Measurements from ENCODE around the gene NDUFAF2.
"Not testable (repeated sequence)": the region's sequence is repeated elsewhere in the genome, so short reads cannot be mapped to it uniquely, and the experiment has no call there.

NDUFAF2 gene

GRCh38 chr5:61030163-61030482 lies 85.1 kb downstream of the NDUFAF2 start:
- Histone ChIP-seq H3K9me3 (ENCODE audit: low read length) (no peaks in the 10 kb centered on the region), H3K27me3 (ENCODE audit: insufficient read depth, low read length) (no peaks in the 10 kb centered on the region), H3K36me3 (ENCODE audit: insufficient read depth, low read length) (no peaks in the 10 kb centered on the region), H2AFZ (ENCODE audit: low read depth, low read length) (no peak overlapping the region), H3K4me3 (ENCODE audit: low read length) (no peak overlapping the region), H3K4me1 (ENCODE audit: insufficient read depth, low read length) (no peaks in the 10 kb centered on the region)

GRCh38 chr5:61031301-61031700 lies 86.3 kb downstream of the NDUFAF2 start:
- not testable (repeated sequence) for H3K4me1 ChIP-seq (ENCODE audit: insufficient read depth, low read length); H3K36me3 ChIP-seq (ENCODE audit: insufficient read depth, low read length); H2AFZ ChIP-seq (ENCODE audit: low read depth, low read length)

GRCh38 chr5:61044545-61044944 lies 99.5 kb downstream of the NDUFAF2 start:
- H3K36me3 ChIP-seq (ENCODE audit: insufficient read depth, low read length): no peaks in the 10 kb centered on the region
- H3K4me1 ChIP-seq (ENCODE audit: insufficient read depth, low read length): no peaks in the 10 kb centered on the region
- no peaks in the 10 kb centered on the region for H3K27me3 ChIP-seq (ENCODE audit: insufficient read depth, low read length)
- H3K9me3 ChIP-seq (ENCODE audit: low read length): no peaks in the 10 kb centered on the region
- no peak overlapping the region for H3K4me3 ChIP-seq (ENCODE audit: low read length)
- H2AFZ ChIP-seq (ENCODE audit: low read depth, low read length): no peak overlapping the region

More at GRCh38 chr5:61031301-61031700, 86.3 kb downstream of the NDUFAF2 start:
- H3K27me3 ChIP-seq (ENCODE audit: insufficient read depth, low read length); H3K9me3 ChIP-seq (ENCODE audit: low read length); H3K4me3 ChIP-seq (ENCODE audit: low read length): not testable (repeated sequence)

GRCh38 chr5:61047346-61047745 lies 102.3 kb downstream of the NDUFAF2 start:
- Histone ChIP-seq H2AFZ (ENCODE audit: low read depth, low read length) (no peak overlapping the region), H3K9me3 (ENCODE audit: low read length) (no peaks in the 10 kb centered on the region), H3K4me1 (ENCODE audit: insufficient read depth, low read length) (peaks cover 13% of the 10 kb centered on the region), H3K4me3 (ENCODE audit: low read length) (no peak overlapping the region), H3K27me3 (ENCODE audit: insufficient read depth, low read length) (no peaks in the 10 kb centered on the region), H3K36me3 (ENCODE audit: insufficient read depth, low read length) (no peaks in the 10 kb centered on the region)

- no peaks in the 10 kb centered on the region for H3K36me3 ChIP-seq (ENCODE audit: insufficient read depth, low read length)
- H3K27me3 ChIP-seq (ENCODE audit: insufficient read depth, low read length): no peaks in the 10 kb centered on the region
Measured at GRCh38 chr5:61048534-61048933, 103.5 kb downstream of the NDUFAF2 start.

GRCh38 chr5:61050292-61050691 lies 105.3 kb downstream of the NDUFAF2 start:
- Histone ChIP-seq H3K9me3 (ENCODE audit: low read length) (no peaks in the 10 kb centered on the region), H3K27me3 (ENCODE audit: insufficient read depth, low read length) (no peaks in the 10 kb centered on the region), H3K4me3 (ENCODE audit: low read length) (no peak overlapping the region), H3K4me1 (ENCODE audit: insufficient read depth, low read length) (peaks cover 13% of the 10 kb centered on the region), H3K36me3 (ENCODE audit: insufficient read depth, low read length) (no peaks in the 10 kb centered on the region), H2AFZ (ENCODE audit: low read depth, low read length) (no peak overlapping the region)

More at GRCh38 chr5:61048534-61048933, 103.5 kb downstream of the NDUFAF2 start:
- Histone ChIP-seq H3K9me3 (ENCODE audit: low read length) (no peaks in the 10 kb centered on the region), H3K4me1 (ENCODE audit: insufficient read depth, low read length) (peaks cover 13% of the 10 kb centered on the region), H3K4me3 (ENCODE audit: low read length) (no peak overlapping the region), H2AFZ (ENCODE audit: low read depth, low read length) (no peak overlapping the region)

- Histone ChIP-seq H2AFZ (ENCODE audit: low read depth, low read length) (no peak overlapping the region), H3K4me1 (ENCODE audit: insufficient read depth, low read length) (peaks cover 13% of the 10 kb centered on the region), H3K4me3 (ENCODE audit: low read length) (no peak overlapping the region), H3K36me3 (ENCODE audit: insufficient read depth, low read length) (no peaks in the 10 kb centered on the region), H3K9me3 (ENCODE audit: low read length) (no peaks in the 10 kb centered on the region), H3K27me3 (ENCODE audit: insufficient read depth, low read length) (no peaks in the 10 kb centered on the region)
Measured at GRCh38 chr5:61051267-61051666, 106.3 kb downstream of the NDUFAF2 start.

GRCh38 chr5:61052882-61053281 lies 107.9 kb downstream of the NDUFAF2 start:
- Histone ChIP-seq H3K4me1 (ENCODE audit: insufficient read depth, low read length) (peaks cover 13% of the 10 kb centered on the region), H3K36me3 (ENCODE audit: insufficient read depth, low read length) (no peaks in the 10 kb centered on the region), H3K4me3 (ENCODE audit: low read length) (no peak overlapping the region), H2AFZ (ENCODE audit: low read depth, low read length) (no peak overlapping the region), H3K9me3 (ENCODE audit: low read length) (no peaks in the 10 kb centered on the region), H3K27me3 (ENCODE audit: insufficient read depth, low read length) (no peaks in the 10 kb centered on the region)

- Histone ChIP-seq H3K4me1 (ENCODE audit: insufficient read depth, low read length) (peaks cover 13% of the 10 kb centered on the region), H3K9me3 (ENCODE audit: low read length) (no peaks in the 10 kb centered on the region), H2AFZ (ENCODE audit: low read depth, low read length) (no peak overlapping the region), H3K36me3 (ENCODE audit: insufficient read depth, low read length) (no peaks in the 10 kb centered on the region), H3K4me3 (ENCODE audit: low read length) (no peak overlapping the region), H3K27me3 (ENCODE audit: insufficient read depth, low read length) (no peaks in the 10 kb centered on the region)
Measured at GRCh38 chr5:61053937-61054336, 108.9 kb downstream of the NDUFAF2 start.

- H3K36me3 ChIP-seq (ENCODE audit: insufficient read depth, low read length): no peaks in the 10 kb centered on the region
- H2AFZ ChIP-seq (ENCODE audit: low read depth, low read length): no peak overlapping the region
- H3K4me3 ChIP-seq (ENCODE audit: low read length): no peak overlapping the region
- no peaks in the 10 kb centered on the region for H3K27me3 ChIP-seq (ENCODE audit: insufficient read depth, low read length)
- peaks cover 12% of the 10 kb centered on the region for H3K4me1 ChIP-seq (ENCODE audit: insufficient read depth, low read length)
- H3K9me3 ChIP-seq (ENCODE audit: low read length): no peaks in the 10 kb centered on the region
Measured at GRCh38 chr5:61055434-61056006, 110.5 kb downstream of the NDUFAF2 start.

- Histone ChIP-seq H3K4me3 (ENCODE audit: low read length) (no peak overlapping the region), H3K9me3 (ENCODE audit: low read length) (peaks cover 2% of the 10 kb centered on the region), H3K27me3 (ENCODE audit: insufficient read depth, low read length) (no peaks in the 10 kb centered on the region), H3K4me1 (ENCODE audit: insufficient read depth, low read length) (no peaks in the 10 kb centered on the region), H2AFZ (ENCODE audit: low read depth, low read length) (no peak overlapping the region), H3K36me3 (ENCODE audit: insufficient read depth, low read length) (no peaks in the 10 kb centered on the region)
Measured at GRCh38 chr5:61059499-61059898, 114.5 kb downstream of the NDUFAF2 start.

- no peak overlapping the region for H2AFZ ChIP-seq (ENCODE audit: low read depth, low read length)
- no peaks in the 10 kb centered on the region for H3K36me3 ChIP-seq (ENCODE audit: insufficient read depth, low read length)
- no peak overlapping the region for H3K4me3 ChIP-seq (ENCODE audit: low read length)
- H3K27me3 ChIP-seq (ENCODE audit: insufficient read depth, low read length): no peaks in the 10 kb centered on the region
- no peaks in the 10 kb centered on the region for H3K9me3 ChIP-seq (ENCODE audit: low read length)
- H3K4me1 ChIP-seq (ENCODE audit: insufficient read depth, low read length): no peaks in the 10 kb centered on the region
Measured at GRCh38 chr5:61069150-61069549, 124.1 kb downstream of the NDUFAF2 start.

- H3K9me3 ChIP-seq (ENCODE audit: low read length): no peaks in the 10 kb centered on the region
- H3K4me3 ChIP-seq (ENCODE audit: low read length): no peak overlapping the region
- no peaks in the 10 kb centered on the region for H3K4me1 ChIP-seq (ENCODE audit: insufficient read depth, low read length)
- no peaks in the 10 kb centered on the region for H3K27me3 ChIP-seq (ENCODE audit: insufficient read depth, low read length)
- no peaks in the 10 kb centered on the region for H3K36me3 ChIP-seq (ENCODE audit: insufficient read depth, low read length)
- no peak overlapping the region for H2AFZ ChIP-seq (ENCODE audit: low read depth, low read length)
Measured at GRCh38 chr5:61071526-61071925, 126.5 kb downstream of the NDUFAF2 start.

GRCh38 chr5:61076626-61077025 lies 131.6 kb downstream of the NDUFAF2 start:
- H3K27me3 ChIP-seq (ENCODE audit: insufficient read depth, low read length): no peaks in the 10 kb centered on the region
- no peaks in the 10 kb centered on the region for H3K9me3 ChIP-seq (ENCODE audit: low read length)
- no peak overlapping the region for H3K4me3 ChIP-seq (ENCODE audit: low read length)
- H2AFZ ChIP-seq (ENCODE audit: low read depth, low read length): no peak overlapping the region
- H3K36me3 ChIP-seq (ENCODE audit: insufficient read depth, low read length): no peaks in the 10 kb centered on the region
- no peaks in the 10 kb centered on the region for H3K4me1 ChIP-seq (ENCODE audit: insufficient read depth, low read length)
